GM18526 (cell line): ENCODE results near the gene FAM228A.

ENCODE experiments used
- POLR2A ChIP-seq: IDR thresholded peaks from 3 replicates; pipeline ENCODE4 v1.6.1; 2011; ENCODE audit not compliant: insufficient read length; ENCODE audit errors: extremely low read depth

FAM228A gene

DNA sequence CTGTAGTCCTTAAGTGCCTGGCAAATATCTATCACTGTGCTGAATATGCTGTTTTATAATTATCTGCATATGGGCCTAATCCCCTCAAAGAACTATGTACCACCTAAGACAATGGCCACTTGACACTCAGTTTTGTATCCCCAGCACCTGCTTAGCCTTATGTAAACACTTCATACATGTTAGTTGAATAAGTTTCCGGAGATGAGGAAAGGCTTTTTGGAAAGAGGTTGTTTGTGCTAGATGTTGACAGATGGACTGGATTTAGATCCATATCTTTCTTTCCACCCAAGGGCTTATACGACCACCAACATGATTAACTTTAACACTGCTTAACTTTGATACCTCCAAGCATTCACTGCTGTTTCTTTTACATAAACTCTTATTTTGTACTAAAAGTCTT is 63.3 kb downstream of the FAM228A start:
- TF ChIP-seq POLR2A = no peak

DNA sequence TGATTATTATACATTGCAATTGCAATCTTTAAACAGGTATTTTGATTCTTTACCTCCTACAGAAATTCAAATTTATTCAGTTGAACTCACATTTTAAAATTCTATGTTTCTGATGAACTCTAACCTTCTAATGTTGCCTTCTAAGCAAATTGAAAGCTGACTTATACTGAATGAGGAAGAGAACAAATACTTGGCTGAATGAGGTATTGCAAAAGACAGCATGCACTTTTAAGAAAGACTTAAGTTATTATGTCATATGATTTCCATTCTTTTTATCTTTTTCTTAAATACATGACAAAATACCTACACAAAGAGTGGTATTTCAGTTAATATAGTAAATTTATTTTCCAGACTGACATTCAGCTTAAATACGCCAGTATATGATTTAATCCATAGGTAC is 64.7 kb downstream of the FAM228A start:
- no peak for TF ChIP-seq POLR2A
